Neural progenitor cell (in vitro differentiated cells): Measurements from ENCODE around the gene PVALEF. TPM values are rescaled to one million over a fixed set of nuclear protein-coding genes. Genes with fewer than 3 reads are reported as not detected.

Experiments used
- DNase-seq: peaks from one replicate; pipeline ENCODE4 v3.0.0-alpha.2; 2016; ENCODE audit warnings: low spot score
- H2AFZ ChIP-seq: fragments of 200-600 bp; sonication (generic); replicated peaks from 2 replicates; pipeline ENCODE4 v1.6.1; 2016; ENCODE audit warnings: antibody characterized with exemption
- H3F3A ChIP-seq: fragments of 200-600 bp; sonication (generic); 2 replicates; pipeline ENCODE4 v1.6.1; 2016; ENCODE audit warnings: antibody characterized with exemption, low read depth
- H3K27ac ChIP-seq: fragments of 200-600 bp; sonication (generic); 2 replicates; pipeline ENCODE4 v1.5.1; 2016; ENCODE audit warnings: mild to moderate bottlenecking
- H3K27me3 ChIP-seq: fragments of 200-600 bp; sonication (generic); 2 replicates; pipeline ENCODE4 v1.6.1; 2016; ENCODE audit warnings: mild to moderate bottlenecking, moderate library complexity
- H3K36me3 ChIP-seq: fragments of 200-600 bp; sonication (generic); 2 replicates; pipeline ENCODE4 v1.5.1; 2016
- H3K4me1 ChIP-seq: fragments of 200-600 bp; sonication (generic); 2 replicates; pipeline ENCODE4 v1.6.1; 2016; ENCODE audit warnings: mixed run types
- H3K4me2 ChIP-seq: fragments of 200-600 bp; sonication (generic); 2 replicates; pipeline ENCODE4 v1.6.1; 2016
- H3K4me3 ChIP-seq: fragments of 200-600 bp; sonication (generic); 2 replicates; pipeline ENCODE4 v1.5.1; 2016
- H3K79me2 ChIP-seq: fragments of 200-600 bp; sonication (generic); 2 replicates; pipeline ENCODE4 v1.6.1; 2016; ENCODE audit warnings: low read depth
- H3K9ac ChIP-seq: fragments of 200-600 bp; sonication (generic); 2 replicates; pipeline ENCODE4 v1.6.1; 2016
- H3K9me3 ChIP-seq: fragments of 200-600 bp; sonication (generic); 2 replicates; pipeline ENCODE4 v1.5.1; 2016; ENCODE audit warnings: low read depth
- H4K20me1 ChIP-seq: fragments of 200-600 bp; sonication (generic); 2 replicates; pipeline ENCODE4 v1.6.1; 2016; ENCODE audit warnings: low read depth
- H3K27ac Mint-ChIP-seq: 3 replicates; pipeline ENCODE4 v1.8.0; 2021; ENCODE audit warnings: mixed read lengths
- H3K27me3 Mint-ChIP-seq: 2 replicates; pipeline ENCODE4 v1.8.0; 2022; ENCODE audit warnings: low read depth, mild to moderate bottlenecking, inconsistent platforms, moderate library complexity, mixed read lengths; ENCODE audit not compliant: insufficient read depth
- H3K36me3 Mint-ChIP-seq: 3 replicates; pipeline ENCODE4 v1.8.0; 2021; ENCODE audit warnings: mixed read lengths
- H3K4me1 Mint-ChIP-seq: 3 replicates; pipeline ENCODE4 v1.8.0; 2021; ENCODE audit warnings: mixed read lengths
- H3K4me3 Mint-ChIP-seq: 3 replicates; pipeline ENCODE4 v1.8.0; 2021; ENCODE audit warnings: mild to moderate bottlenecking, moderate library complexity, mixed read lengths
- H3K9me3 Mint-ChIP-seq: 3 replicates; pipeline ENCODE4 v1.8.0; 2020; ENCODE audit warnings: mixed read lengths
- CTCF ChIP-seq: fragments of 200-600 bp; sonication (generic); IDR thresholded peaks from 2 replicates; pipeline ENCODE4 v1.5.1; 2017; ENCODE audit warnings: antibody characterized with exemption, mild to moderate bottlenecking
- EZH2 ChIP-seq: fragments of 200-600 bp; sonication (generic); IDR thresholded peaks from 2 replicates; pipeline ENCODE4 v1.6.1; 2017; ENCODE audit warnings: antibody characterized with exemption, mild to moderate bottlenecking, moderate library complexity
- EZH2phosphoT487 ChIP-seq: fragments of 200-600 bp; sonication (generic); IDR thresholded peaks from 2 replicates; pipeline ENCODE4 v1.6.1; 2017; ENCODE audit warnings: antibody characterized with exemption
- total RNA-seq: library from RNA; depleted of rRNA; stranded (reverse); fragments of >200 nt; gene quantifications from 2 replicates; pipeline ENCODE4 v1.2.3, GENCODE V29; 2015; ENCODE audit warnings: low replicate concordance

PVALEF gene
- total RNA-seq, 1 donor from 2014 or later = not detected

GRCh38 chr17:81193051-81193410, 27.7 kb downstream of the PVALEF start:
- no peak overlapping the region for H3K27ac ChIP-seq
- Mint-ChIP-seq H3K36me3 (no peaks in the 10 kb centered on the region), H3K9me3 (no peaks in the 10 kb centered on the region), H3K27me3 (no peaks in the 10 kb centered on the region), H3K4me3 (no peak overlapping the region), H3K4me1 (no peaks in the 10 kb centered on the region), H3K27ac (no peak overlapping the region)
- H4K20me1 ChIP-seq = no peaks in the 10 kb centered on the region
- no peaks in the 10 kb centered on the region for H3K9me3 ChIP-seq
- H3K36me3 ChIP-seq = no peaks in the 10 kb centered on the region
- H2AFZ ChIP-seq = no peak overlapping the region
- no peak for DNase-seq
- no peaks in the 10 kb centered on the region for H3F3A ChIP-seq
- H3K4me3 ChIP-seq = no peak overlapping the region
- no peaks in the 10 kb centered on the region for H3K79me2 ChIP-seq
- no peaks in the 10 kb centered on the region for H3K4me1 ChIP-seq
- no peaks in the 10 kb centered on the region for H3K27me3 ChIP-seq
- no peak overlapping the region for H3K9ac ChIP-seq
- no peak overlapping the region for H3K4me2 ChIP-seq
- no peak for TF ChIP-seq CTCF

- no peak overlapping the region for H3K27ac ChIP-seq
- DNase-seq = no peak
- H2AFZ ChIP-seq = no peak overlapping the region
- no peak overlapping the region for H3K9ac ChIP-seq
- TF ChIP-seq CTCF (no peak), EZH2phosphoT487 (no peak), EZH2 (no peak)
- H3F3A ChIP-seq = no peaks in the 10 kb centered on the region
- no peak overlapping the region for H3K4me3 ChIP-seq
- H3K4me3 Mint-ChIP-seq = no peak overlapping the region
- H3K79me2 ChIP-seq = no peaks in the 10 kb centered on the region
- H3K36me3 ChIP-seq = no peaks in the 10 kb centered on the region
- H3K9me3 Mint-ChIP-seq = no peaks in the 10 kb centered on the region
- H3K36me3 Mint-ChIP-seq = peaks cover 2% of the 10 kb centered on the region
- H3K4me2 ChIP-seq = no peak overlapping the region
- H3K4me1 Mint-ChIP-seq = no peaks in the 10 kb centered on the region
- H3K27ac Mint-ChIP-seq = no peak overlapping the region
- H3K27me3 ChIP-seq = no peaks in the 10 kb centered on the region
- H4K20me1 ChIP-seq = no peaks in the 10 kb centered on the region
- no peaks in the 10 kb centered on the region for H3K27me3 Mint-ChIP-seq
- no peaks in the 10 kb centered on the region for H3K4me1 ChIP-seq
- H3K9me3 ChIP-seq = no peaks in the 10 kb centered on the region
Observed at GRCh38 chr17:81193470-81194224, 28.3 kb downstream of the PVALEF start.

- Histone ChIP-seq H3K27me3 (no peaks in the 10 kb centered on the region), H3K36me3 (no peaks in the 10 kb centered on the region), H3K27ac (no peak overlapping the region), H4K20me1 (no peaks in the 10 kb centered on the region), H2AFZ (no peak overlapping the region), H3K4me3 (no peak overlapping the region), H3K9me3 (no peaks in the 10 kb centered on the region), H3K4me2 (no peak overlapping the region), H3K4me1 (no peaks in the 10 kb centered on the region), H3K9ac (no peak overlapping the region), H3F3A (no peaks in the 10 kb centered on the region), H3K79me2 (no peaks in the 10 kb centered on the region)
- no peaks in the 10 kb centered on the region for H3K9me3 Mint-ChIP-seq
- H3K27me3 Mint-ChIP-seq = no peaks in the 10 kb centered on the region
- no peak for DNase-seq
- no peaks in the 10 kb centered on the region for H3K4me1 Mint-ChIP-seq
- TF ChIP-seq CTCF (no peak), EZH2 (no peak)
- H3K36me3 Mint-ChIP-seq = peaks cover 2% of the 10 kb centered on the region
- no peak overlapping the region for H3K27ac Mint-ChIP-seq
- H3K4me3 Mint-ChIP-seq = no peak overlapping the region
Observed at GRCh38 chr17:81194225-81194760, 29.0 kb downstream of the PVALEF start.
